WTC11 (cell line): ENCODE data around the gene INSYN1. TPM values are rescaled to one million over a fixed set of nuclear protein-coding genes. Genes with fewer than 3 reads are reported as not detected.

Experiments
- ATAC-seq: fragments of 200-7000 bp; cut with Tn5 transposase; 2 replicates; pipeline ENCODE4 v1.10.0; 2021; ENCODE audit warnings: mild to moderate bottlenecking, moderate library complexity
- CTCF ChIA-PET: fragments of 300-600 bp; sonication (Branson Sonifier 250); formaldehyde crosslinking; loops from one replicate; lab custom pipeline; 2021; ENCODE audit warnings: antibody characterized with exemption; lab: Charles Lee
- POLR2A ChIA-PET: fragments of 350-600 bp; sonication (Branson Sonifier 250); formaldehyde crosslinking; loops from one replicate; lab custom pipeline; 2021; ENCODE audit warnings: antibody characterized with exemption; lab: Charles Lee
- DNase-seq: peaks from one replicate; pipeline ENCODE4 v3.0.0; 2021; ENCODE audit warnings: low spot score
- H3K27ac Mint-ChIP-seq: 2 replicates; pipeline ENCODE4 v1.8.0; 2021; ENCODE audit warnings: mixed read lengths
- H3K27me3 Mint-ChIP-seq: 2 replicates; pipeline ENCODE4 v1.8.0; 2021; ENCODE audit warnings: low read depth, mild to moderate bottlenecking, moderate library complexity, mixed read lengths
- H3K36me3 Mint-ChIP-seq: 2 replicates; pipeline ENCODE4 v1.8.0; 2021; ENCODE audit warnings: mixed read lengths
- H3K4me1 Mint-ChIP-seq: 2 replicates; pipeline ENCODE4 v1.8.0; 2022; ENCODE audit warnings: mixed read lengths
- H3K4me3 Mint-ChIP-seq: 2 replicates; pipeline ENCODE4 v1.8.0; 2021; ENCODE audit warnings: mild to moderate bottlenecking, moderate library complexity, mixed read lengths
- H3K9me3 Mint-ChIP-seq: 2 replicates; pipeline ENCODE4 v1.8.0; 2021; ENCODE audit warnings: mixed read lengths
- CREB1 ChIP-seq: sonication (generic); formaldehyde crosslinking; IDR thresholded peaks from 2 replicates; pipeline ENCODE4 v1.8.0; 2023; ENCODE audit warnings: mild to moderate bottlenecking, missing genetic modification reagents
- CTCF ChIP-seq: fragments of 200-600 bp; IDR thresholded peaks from 2 replicates; pipeline ENCODE4 v1.8.0; 2022; ENCODE audit warnings: antibody characterized with exemption
- ESRRA ChIP-seq: sonication (generic); formaldehyde crosslinking; IDR thresholded peaks from 2 replicates; pipeline ENCODE4 v1.8.1; 2022; ENCODE audit warnings: mild to moderate bottlenecking, missing genetic modification reagents, borderline replicate concordance
- ETV6 ChIP-seq: sonication (generic); formaldehyde crosslinking; IDR thresholded peaks from 2 replicates; pipeline ENCODE4 v1.8.1; 2022; ENCODE audit warnings: mild to moderate bottlenecking, missing genetic modification reagents
- FOXP1 ChIP-seq: sonication (generic); formaldehyde crosslinking; IDR thresholded peaks from 2 replicates; pipeline ENCODE4 v1.8.0; 2022; ENCODE audit warnings: missing genetic modification reagents, mild to moderate bottlenecking, moderate library complexity, borderline replicate concordance
- FOXP4 ChIP-seq: sonication (generic); formaldehyde crosslinking; IDR thresholded peaks from 2 replicates; pipeline ENCODE4 v1.8.0; 2022; ENCODE audit warnings: mild to moderate bottlenecking, missing genetic modification reagents
- GRHL2 ChIP-seq: fragments of 250-450 bp; sonication (Bioruptor Pico); IDR thresholded peaks from 2 replicates; pipeline ENCODE4 v1.8.0; 2022; ENCODE audit warnings: mild to moderate bottlenecking, moderate library complexity; ENCODE audit not compliant: insufficient replicate concordance, severe bottlenecking
- JAZF1 ChIP-seq: fragments of 250-450 bp; sonication (Bioruptor Pico); IDR thresholded peaks from 2 replicates; pipeline ENCODE4 v1.9.0; 2021; ENCODE audit warnings: moderate library complexity, mild to moderate bottlenecking, inconsistent platforms
- JUN ChIP-seq: sonication (generic); formaldehyde crosslinking; IDR thresholded peaks from 2 replicates; pipeline ENCODE4 v1.8.0; 2023; ENCODE audit warnings: mild to moderate bottlenecking, missing genetic modification reagents
- KAT7 ChIP-seq: sonication (generic); formaldehyde crosslinking; IDR thresholded peaks from 2 replicates; pipeline ENCODE4 v1.8.1; 2023; ENCODE audit warnings: missing genetic modification reagents, mild to moderate bottlenecking, borderline replicate concordance
- MYBL2 ChIP-seq: sonication (generic); formaldehyde crosslinking; IDR thresholded peaks from 2 replicates; pipeline ENCODE4 v1.8.1; 2023; ENCODE audit warnings: mild to moderate bottlenecking, moderate library complexity, missing genetic modification reagents
- NR2C2 ChIP-seq: sonication (generic); formaldehyde crosslinking; IDR thresholded peaks from 2 replicates; pipeline ENCODE4 v1.8.0; 2022; ENCODE audit warnings: mild to moderate bottlenecking, missing genetic modification reagents
- OVOL2 ChIP-seq: fragments of 250-450 bp; sonication (Bioruptor Pico); IDR thresholded peaks from 2 replicates; pipeline ENCODE4 v1.9.0; 2021; ENCODE audit warnings: mild to moderate bottlenecking, borderline replicate concordance
- SMAD3 ChIP-seq: sonication (generic); formaldehyde crosslinking; IDR thresholded peaks from 2 replicates; pipeline ENCODE4 v1.8.0; 2022; ENCODE audit warnings: missing genetic modification reagents, mild to moderate bottlenecking, borderline replicate concordance
- STAT6 ChIP-seq: sonication (generic); formaldehyde crosslinking; conservative IDR thresholded peaks from 2 replicates; pipeline ENCODE4 v1.8.1; 2023; ENCODE audit warnings: mild to moderate bottlenecking, low read depth, missing genetic modification reagents, moderate library complexity
- ZNF281 ChIP-seq: sonication (generic); formaldehyde crosslinking; IDR thresholded peaks from 2 replicates; pipeline ENCODE4 v1.8.0; 2023; ENCODE audit warnings: mild to moderate bottlenecking, missing genetic modification reagents
- ZNF423 ChIP-seq: fragments of 250-450 bp; sonication (Bioruptor Pico); IDR thresholded peaks from 2 replicates; pipeline ENCODE4 v2.1.2; 2022; ENCODE audit warnings: mild to moderate bottlenecking, moderate library complexity
- ZNF512 ChIP-seq: sonication (generic); formaldehyde crosslinking; IDR thresholded peaks from 2 replicates; pipeline ENCODE4 v1.8.1; 2022; ENCODE audit warnings: missing genetic modification reagents, borderline replicate concordance
- ZNF671 ChIP-seq: fragments of 250-450 bp; sonication (Bioruptor Pico); IDR thresholded peaks from 2 replicates; pipeline ENCODE4 v1.8.0; 2021; ENCODE audit warnings: mild to moderate bottlenecking
- total RNA-seq: library from RNA; stranded (reverse); gene quantifications from 3 replicates; pipeline ENCODE4 v1.2.3, GENCODE V29; 2021

The INSYN1 gene
- total RNA-seq, 1 experiment from 2014 or later: 11.9 TPM

GRCh38 chr15:73709686-73710085 is 43.5 kb downstream of the INSYN1 start:
- peaks cover 60% of the 10 kb centered on the region for H3K36me3 Mint-ChIP-seq
- ATAC-seq (no peak), DNase-seq (no peak)
- no peaks in the 10 kb centered on the region for H3K4me1 Mint-ChIP-seq
- no peaks in the 10 kb centered on the region for H3K27me3 Mint-ChIP-seq
- no peak overlapping the region for H3K4me3 Mint-ChIP-seq
- no peaks in the 10 kb centered on the region for H3K9me3 Mint-ChIP-seq
- ChIA-PET CTCF (interaction anchor here (3.4 kb wide), 1 partner anchor 73 kb away, joined by 15 read pairs; no protein-coding TSS in a partner anchor), POLR2A (no interaction called here)
- TF ChIP-seq STAT6 (no peak), OVOL2 (CRISPR knock-in tag) (no peak), ZNF423 (CRISPR knock-in tag) (no peak), SMAD3 (CRISPR knock-in tag) (no peak), MYBL2 (CRISPR knock-in tag) (no peak), JUN (CRISPR knock-in tag) (no peak), ETV6 (CRISPR knock-in tag) (no peak), CREB1 (no peak), FOXP1 (CRISPR knock-in tag) (no peak), FOXP4 (CRISPR knock-in tag) (no peak), GRHL2 (CRISPR knock-in tag) (no peak), ZNF512 (CRISPR knock-in tag) (no peak), NR2C2 (CRISPR knock-in tag) (no peak), CTCF (no peak), ESRRA (CRISPR knock-in tag) (no peak), KAT7 (no peak)
- no peak overlapping the region for H3K27ac Mint-ChIP-seq

GRCh38 chr15:73709241-73709640 is 43.9 kb downstream of the INSYN1 start:
- Mint-ChIP-seq H3K9me3 (no peaks in the 10 kb centered on the region), H3K27me3 (no peaks in the 10 kb centered on the region), H3K27ac (no peak overlapping the region), H3K4me3 (no peak overlapping the region), H3K36me3 (peaks cover 63% of the 10 kb centered on the region), H3K4me1 (no peaks in the 10 kb centered on the region)
- ATAC-seq (no peak), DNase-seq (no peak)
- TF ChIP-seq ZNF671 (CRISPR knock-in tag) (no peak), ZNF281 (CRISPR knock-in tag) (no peak), JAZF1 (CRISPR knock-in tag) (no peak)
- ChIA-PET CTCF (interaction anchor here (3.4 kb wide), 1 partner anchor 73 kb away, joined by 15 read pairs; no protein-coding TSS in a partner anchor), POLR2A (no interaction called here)
